ENCODE results near the gene STAT3. TPM values are rescaled to one million over a fixed set of nuclear protein-coding genes. Genes with fewer than 3 reads are reported as not detected.
A peak's percentile ranks its signal among the peaks of the same experiment; 100 is the strongest.

STAT3 gene
- total RNA-seq, 2 donors from 2014 or later = 217 to 360 TPM

- TF ChIP-seq CTCF (IDR thresholded peaks at IDR 0.05) = no peak
- ATAC-seq (ENCODE audit: insufficient number of reproducible peaks, low FRiP score, low read depth) = peak; percentile 12
- no peak for DNase-seq (ENCODE audit: low spot score)
These were observed 112.5 kb downstream of the STAT3 start for GRCh38 chr17:42275527-42276358.

GRCh38 chr17:42274812-42275526, 113.3 kb downstream of the STAT3 start:
- no peak for TF ChIP-seq CTCF (IDR thresholded peaks at IDR 0.05)
- Histone ChIP-seq H3K4me1 (ENCODE audit: control insufficient read depth in 1 of 2, low read depth in 2 of 2) (peaks cover 20 to 44% of the 10 kb centered on the region in 2 donors), H3K27ac (peak overlapping the region in 1 of 2 donors; percentile 72), H3K36me3 (no peaks in the 10 kb centered on the region), H3K9me3 (no peaks in the 10 kb centered on the region), H3K4me3 (peak overlapping the region; percentile 88), H3K27me3 (replicated peaks; ENCODE audit: insufficient read depth) (no peaks in the 10 kb centered on the region)
- DNase-seq (ENCODE audit: low spot score) (no peak), ATAC-seq (ENCODE audit: insufficient number of reproducible peaks, low FRiP score, low read depth) (no peak)

More at GRCh38 chr17:42275527-42276358, 112.5 kb downstream of the STAT3 start:
- H3K27me3 ChIP-seq (replicated peaks; ENCODE audit: insufficient read depth) = no peaks in the 10 kb centered on the region
- H3K4me3 ChIP-seq = peak overlapping the region; percentile 88
- H3K36me3 ChIP-seq = no peaks in the 10 kb centered on the region
- no peaks in the 10 kb centered on the region for H3K9me3 ChIP-seq
- H3K4me1 ChIP-seq (ENCODE audit: control insufficient read depth in 1 of 2, low read depth in 2 of 2) = peaks cover 17 to 41% of the 10 kb centered on the region in 2 donors
- peak overlapping the region; percentile 69 to 72 for H3K27ac ChIP-seq

- ATAC-seq (ENCODE audit: insufficient number of reproducible peaks, low FRiP score, low read depth) = no peak
- Histone ChIP-seq H3K27me3 (replicated peaks; ENCODE audit: insufficient read depth) (no peaks in the 10 kb centered on the region), H3K4me1 (ENCODE audit: control insufficient read depth in 1 of 2, low read depth in 2 of 2) (peaks cover 22 to 51% of the 10 kb centered on the region in 2 donors), H3K4me3 (peak overlapping the region; percentile 88), H3K27ac (no peak overlapping the region), H3K9me3 (no peaks in the 10 kb centered on the region), H3K36me3 (no peaks in the 10 kb centered on the region)
- no peak for TF ChIP-seq CTCF (IDR thresholded peaks at IDR 0.05)
- no peak for DNase-seq (ENCODE audit: low spot score)
These were observed 114.0 kb downstream of the STAT3 start for GRCh38 chr17:42274253-42274542.

- Histone ChIP-seq H3K4me3 (no peak overlapping the region), H3K9me3 (no peaks in the 10 kb centered on the region), H3K36me3 (no peaks in the 10 kb centered on the region), H3K4me1 (ENCODE audit: control insufficient read depth in 1 of 2, low read depth in 2 of 2) (peaks cover 22 to 51% of the 10 kb centered on the region in 2 donors), H3K27me3 (replicated peaks; ENCODE audit: insufficient read depth) (no peaks in the 10 kb centered on the region), H3K27ac (no peak overlapping the region)
- DNase-seq (ENCODE audit: low spot score) (no peak), ATAC-seq (ENCODE audit: insufficient number of reproducible peaks, low FRiP score, low read depth) (no peak)
- TF ChIP-seq CTCF (IDR thresholded peaks at IDR 0.05) = no peak
These were observed 114.6 kb downstream of the STAT3 start for GRCh38 chr17:42273474-42274252.
